ENCODE results near the gene IL17A.

Gene IL17A

GRCh38 chr6:52216932-52217575 is 30.9 kb downstream of the IL17A start:
- no peak for DNase-seq

- no peak for DNase-seq
Measured at GRCh38 chr6:52217761-52218160, 31.6 kb downstream of the IL17A start.

DNA sequence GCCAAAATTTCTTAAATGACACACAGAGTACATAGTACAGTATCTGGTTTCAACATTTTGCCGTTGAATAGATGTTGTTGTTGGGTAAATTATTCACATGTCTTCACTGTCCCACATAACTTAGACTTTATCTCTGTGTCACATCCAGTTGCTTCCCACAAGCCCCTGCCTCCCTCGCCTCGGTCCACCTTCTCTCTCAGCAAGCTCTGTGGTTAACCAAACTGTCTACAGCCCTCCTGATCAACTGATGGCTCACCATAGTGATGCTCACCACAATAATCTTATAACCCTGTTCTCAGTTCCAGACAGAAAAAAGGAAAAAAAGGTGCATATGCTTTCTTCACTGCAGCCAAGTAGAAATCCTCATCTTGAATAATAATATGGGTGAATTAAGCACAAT is 35.1 kb downstream of the IL17A start:
- peak; percentile 65 for DNase-seq

DNA sequence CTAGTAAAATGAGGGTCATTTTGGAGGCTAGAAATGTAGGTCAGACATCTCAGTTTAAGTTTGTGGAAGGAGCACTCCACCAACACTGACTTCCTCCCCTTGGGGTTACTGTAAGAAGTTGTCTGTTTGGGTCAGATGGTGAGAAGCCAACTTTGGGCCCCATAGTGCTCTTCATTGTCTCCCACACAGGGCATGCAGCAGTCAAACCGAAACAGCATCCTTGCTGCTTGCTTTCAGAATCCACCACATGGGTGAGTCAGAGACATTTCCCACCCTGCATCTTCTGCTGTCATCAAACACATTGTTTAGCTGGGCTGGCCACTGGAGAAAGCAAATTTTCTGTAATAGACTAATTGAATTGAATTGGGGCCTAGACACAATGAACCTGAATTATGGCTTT is 41.3 kb downstream of the IL17A start:
- DNase-seq, result peak; percentile 78

GRCh38 chr6:52230685-52231084 is 44.5 kb downstream of the IL17A start:
- no peak for DNase-seq

DNA sequence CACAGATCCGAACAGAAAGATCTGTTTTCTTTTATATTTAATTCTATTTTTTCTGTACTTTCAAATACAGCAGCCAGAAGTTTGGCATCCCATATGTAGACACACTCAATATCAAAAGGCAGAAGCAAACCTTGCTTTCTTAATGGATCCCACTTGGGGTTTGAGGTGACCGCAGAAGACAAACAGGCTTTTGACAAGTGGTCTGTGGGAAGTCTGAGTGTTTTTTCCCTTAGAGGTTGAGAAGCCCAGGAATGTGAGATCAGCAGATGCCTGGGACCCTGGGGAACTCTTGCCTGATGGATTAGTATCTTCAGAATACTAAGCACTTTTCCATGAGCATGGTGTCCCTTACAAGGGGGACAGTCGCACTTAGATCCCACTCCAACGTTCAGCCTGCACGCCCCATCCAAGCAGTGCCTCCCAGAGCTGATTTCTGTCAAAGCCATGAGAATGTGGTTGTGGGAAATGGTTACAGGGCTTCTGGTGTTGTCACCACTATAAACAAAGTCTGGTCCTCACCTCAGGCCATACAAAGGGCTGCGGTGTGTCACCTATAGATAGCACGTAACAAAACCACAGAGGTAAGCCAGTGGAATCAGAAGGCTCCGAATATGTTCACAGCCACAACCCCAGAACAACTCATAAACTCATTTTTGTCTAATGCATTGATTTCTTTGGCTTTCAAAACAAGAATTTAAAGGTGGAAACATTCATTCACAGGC is 45.4 kb downstream of the IL17A start:
- peak; percentile 59 for DNase-seq

DNA sequence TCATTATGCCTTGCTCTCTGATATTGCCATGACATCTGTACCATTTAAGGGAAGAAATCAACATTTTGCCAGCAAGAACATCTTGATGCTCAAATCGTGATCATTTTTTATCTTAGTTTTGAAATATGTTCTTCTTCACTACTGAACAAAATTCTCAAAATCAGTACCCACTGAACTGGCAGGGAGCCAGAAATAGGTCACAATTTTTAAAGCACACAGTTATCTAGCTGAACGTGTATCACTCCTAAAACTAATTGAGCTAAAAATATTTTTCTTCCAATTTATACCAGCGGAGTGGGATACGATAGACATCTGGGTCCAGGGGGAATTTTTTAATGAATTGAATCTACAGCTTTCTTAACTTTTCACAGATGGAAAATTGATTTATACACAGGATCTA is 46.8 kb downstream of the IL17A start:
- DNase-seq, result no peak

DNA sequence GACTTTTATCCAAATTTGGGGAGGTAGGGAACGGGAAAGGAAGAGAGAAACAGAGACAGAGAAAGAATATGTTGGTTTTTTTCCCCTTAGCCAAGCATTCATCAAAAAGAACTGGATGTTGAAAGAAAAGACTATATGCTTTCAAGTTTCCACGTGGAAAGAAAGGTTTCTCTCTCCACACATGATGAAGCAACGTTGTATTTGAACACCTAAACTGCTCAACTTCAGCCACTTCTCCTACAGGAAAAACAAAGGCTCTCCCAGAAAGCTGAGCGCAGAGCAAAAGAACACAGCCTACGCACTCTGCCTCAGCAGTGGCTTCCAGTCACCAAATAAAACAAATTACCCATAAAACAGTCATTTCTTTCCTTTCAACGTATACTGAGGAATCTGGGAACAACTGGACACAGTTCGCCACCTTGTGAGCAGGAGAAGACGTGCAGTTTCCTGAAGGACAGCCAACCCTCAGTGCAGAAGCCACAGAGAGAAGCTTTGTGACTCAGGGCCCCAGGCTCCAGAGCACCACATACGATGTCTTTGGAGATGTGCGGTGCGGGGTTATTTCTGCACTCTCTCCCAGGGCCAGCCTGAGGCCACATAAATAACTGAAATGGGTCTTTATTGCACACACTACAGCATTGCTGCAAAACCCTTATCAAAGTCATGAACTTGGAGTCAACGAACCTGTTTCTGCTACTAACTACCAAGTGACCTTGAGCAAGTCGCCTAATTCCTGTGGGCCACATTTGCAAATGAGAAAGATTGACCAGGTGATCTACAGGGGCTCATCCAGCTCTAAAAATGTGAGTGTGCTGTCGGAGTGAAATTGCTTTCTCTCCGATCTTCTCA is 48.0 kb downstream of the IL17A start:
- DNase-seq, result peak; percentile 59
